IMR-90 (cell line): ENCODE measurements around the gene BGN. TPM values are rescaled to one million over a fixed set of nuclear protein-coding genes. Genes with fewer than 3 reads are reported as not detected.

Source experiments
- ATAC-seq: fragments of 200-7000 bp; cut with Tn5 transposase; 2 replicates; pipeline ENCODE4 v1.9.1; 2020; ENCODE audit warnings: low read depth, mild to moderate bottlenecking, moderate library complexity
- BruUV-seq: library from RNA; stranded (reverse); fragments of 400-500 nt; replicated peaks from 2 replicates; lab custom pipeline; 2021; lab: Mats Ljungman, UMichigan
- CTCF ChIA-PET: fragments of 300-600 bp; formaldehyde crosslinking; extraction: SDS; loops from one replicate; lab custom pipeline; 2021; ENCODE audit warnings: antibody characterized with exemption; lab: Yijun Ruan, JAX
- POLR2A ChIA-PET: fragments of 300-600 bp; sonication (Branson Sonifier 250); formaldehyde crosslinking; loops from one replicate; lab custom pipeline; 2022; ENCODE audit warnings: antibody characterized with exemption; ENCODE audit not compliant: unreplicated experiment; lab: Charles Lee
- DNase-seq: peaks from one replicate; pipeline ENCODE4 v3.0.0; 2013
- H2AFZ ChIP-seq: replicated peaks from 2 replicates; pipeline ENCODE3; 2013; ENCODE audit warnings: low read length, mild to moderate bottlenecking; ENCODE audit not compliant: poor library complexity
- H2AK5ac ChIP-seq: 2 replicates; pipeline ENCODE4 v1.6.1; 2013; ENCODE audit warnings: low read depth, low read length, inconsistent platforms
- H2AK9ac ChIP-seq: replicated peaks from 2 replicates; pipeline ENCODE3; 2013; ENCODE audit warnings: mild to moderate bottlenecking, low read depth, low read length, moderate library complexity; ENCODE audit not compliant: poor library complexity
- H2BK120ac ChIP-seq: 2 replicates; pipeline ENCODE4 v1.6.1; 2013; ENCODE audit warnings: low read depth, low read length, inconsistent platforms
- H2BK15ac ChIP-seq: 3 replicates; pipeline ENCODE4 v1.6.1; 2013; ENCODE audit warnings: low read depth, low read length, inconsistent platforms
- H2BK20ac ChIP-seq: 2 replicates; pipeline ENCODE4 v1.6.1; 2013; ENCODE audit warnings: low read depth, mild to moderate bottlenecking, inconsistent platforms, low read length, moderate library complexity
- H2BK5ac ChIP-seq: 2 replicates; pipeline ENCODE4 v1.6.1; 2013; ENCODE audit warnings: mild to moderate bottlenecking, low read depth, low read length, inconsistent platforms; ENCODE audit not compliant: poor library complexity, severe bottlenecking
- H3K14ac ChIP-seq: replicated peaks from 2 replicates; pipeline ENCODE4 v1.6.1; 2013; ENCODE audit warnings: low read depth, low read length, inconsistent platforms
- H3K18ac ChIP-seq: 2 replicates; pipeline ENCODE4 v1.6.1; 2013; ENCODE audit warnings: low read depth, low read length, control low read depth
- H3K23ac ChIP-seq: 2 replicates; pipeline ENCODE4 v1.6.1; 2013; ENCODE audit warnings: low read depth, low read length, inconsistent platforms
- H3K27ac ChIP-seq: 2 replicates; pipeline ENCODE4 v1.5.1; 2013; ENCODE audit warnings: mild to moderate bottlenecking, control low read depth, low read length; ENCODE audit not compliant: insufficient read depth
- H3K27me3 ChIP-seq: 2 replicates; pipeline ENCODE4 v1.6.1; 2013; ENCODE audit warnings: low read length; ENCODE audit not compliant: control insufficient read depth, insufficient read depth
- H3K36me3 ChIP-seq: 2 replicates; pipeline ENCODE4 v1.6.1; 2013; ENCODE audit warnings: low read length, mixed read lengths; ENCODE audit not compliant: control insufficient read depth, insufficient read depth
- H3K4ac ChIP-seq: 2 replicates; pipeline ENCODE4 v1.6.1; 2013; ENCODE audit warnings: low read depth, low read length, inconsistent platforms
- H3K4me1 ChIP-seq: 2 replicates; pipeline ENCODE4 v1.6.1; 2013; ENCODE audit warnings: low read length, mixed read lengths; ENCODE audit not compliant: control insufficient read depth, insufficient read depth
- H3K4me2 ChIP-seq: 2 replicates; pipeline ENCODE4 v1.6.1; 2013; ENCODE audit warnings: low read depth, mild to moderate bottlenecking, control low read depth, low read length, moderate library complexity
- H3K4me3 ChIP-seq: 2 replicates; pipeline ENCODE4 v1.5.1; 2013; ENCODE audit warnings: low read depth, mild to moderate bottlenecking, control low read depth, low read length, moderate library complexity; ENCODE audit not compliant: insufficient read depth
- H3K56ac ChIP-seq: 2 replicates; pipeline ENCODE4 v1.6.1; 2013; ENCODE audit warnings: low read length, inconsistent platforms; ENCODE audit not compliant: insufficient read depth; ENCODE audit errors: extremely low read depth
- H3K79me1 ChIP-seq, 2 experiments: 2 replicates each; pipeline ENCODE4 v1.6.1; 2013; ENCODE audit warnings: low read length in 2 of 2, inconsistent platforms in 1 of 2, low read depth in 1 of 2
- H3K9ac ChIP-seq: 2 replicates; pipeline ENCODE4 v1.6.1; 2013; ENCODE audit warnings: low read depth, low read length, control low read depth
- H3K9me1 ChIP-seq: 2 replicates; pipeline ENCODE4 v1.6.1; 2013; ENCODE audit warnings: low read length, inconsistent platforms; ENCODE audit not compliant: insufficient read depth
- H3K9me3 ChIP-seq: 2 replicates; pipeline ENCODE4 v1.6.1; 2013; ENCODE audit warnings: low read length; ENCODE audit not compliant: control insufficient read depth, insufficient read depth
- H4K20me1 ChIP-seq: 2 replicates; pipeline ENCODE4 v1.6.1; 2013; ENCODE audit warnings: low read length, inconsistent platforms; ENCODE audit not compliant: insufficient read depth
- H4K5ac ChIP-seq: 2 replicates; pipeline ENCODE4 v1.6.1; 2013; ENCODE audit warnings: mild to moderate bottlenecking, low read depth, low read length, control low read depth
- H4K8ac ChIP-seq, 2 experiments: 2 replicates each; pipeline ENCODE4 v1.6.1; 2013; ENCODE audit warnings: low read depth in 2 of 2, low read length in 2 of 2, control low read depth in 1 of 2, inconsistent platforms in 1 of 2
- H4K91ac ChIP-seq: 2 replicates; pipeline ENCODE4 v1.6.1; 2013; ENCODE audit warnings: low read depth, low read length, inconsistent platforms; ENCODE audit not compliant: insufficient read depth
- CHD1 ChIP-seq: IDR thresholded peaks from 2 replicates; pipeline ENCODE4 v1.6.1; 2012; ENCODE audit warnings: low read depth, low read length, improper control_type of control experiment
- ELK1 ChIP-seq: fragments of 150-350 bp; IDR thresholded peaks from 2 replicates; pipeline ENCODE4 v1.6.1; 2016; ENCODE audit warnings: low read depth, mild to moderate bottlenecking, low read length, moderate library complexity, borderline replicate concordance
- FOS ChIP-seq: fragments of 150-350 bp; IDR thresholded peaks from 2 replicates; pipeline ENCODE4 v1.6.1; 2016; ENCODE audit warnings: low read depth, low read length
- MAFK ChIP-seq: IDR thresholded peaks from 2 replicates; pipeline ENCODE4 v1.6.1; 2012; ENCODE audit warnings: low read depth, low read length, improper control_type of control experiment
- MXI1 ChIP-seq: IDR thresholded peaks from 2 replicates; pipeline ENCODE4 v1.6.1; 2012; ENCODE audit warnings: low read depth, mild to moderate bottlenecking, low read length, moderate library complexity, borderline replicate concordance
- NFE2L2 ChIP-seq: fragments of 150-350 bp; IDR thresholded peaks from 2 replicates; pipeline ENCODE4 v1.6.1; 2016; ENCODE audit warnings: low read depth, mild to moderate bottlenecking, low read length
- RFX5 ChIP-seq: IDR thresholded peaks from 2 replicates; pipeline ENCODE4 v1.8.0; 2012; ENCODE audit warnings: low read depth, mild to moderate bottlenecking, low read length, moderate library complexity
- SMC3 ChIP-seq: fragments of 150-350 bp; IDR thresholded peaks from 2 replicates; pipeline ENCODE4 v1.6.1; 2016; ENCODE audit warnings: low read depth, mild to moderate bottlenecking, antibody characterized with exemption, low read length, moderate library complexity
- WGBS, 2 experiments: methylation state at CpG; one replicate each; pipeline versions ENCODE4 v1.1.5 to v1.1.7; 2013; ENCODE audit warnings: missing lambda C conversion rate in 2 of 2; ENCODE audit not compliant: insufficient read length in 1 of 2; ENCODE audit errors: extremely low coverage in 2 of 2; 5-methylcytosine and 5-hydroxymethylcytosine counted together
- dilution Hi-C: fragments of 300-500 bp; cut with HindIII; formaldehyde crosslinking; loops from one replicate; pipeline ENCODE4 v1.14.3; 2018; ENCODE audit warnings: low sequenced_read_pairs; ENCODE audit not compliant: unreplicated experiment
- in situ Hi-C: fragments of 300-500 bp; cut with MboI; formaldehyde crosslinking; loops from 3 replicates; pipeline ENCODE4 v1.14.3; 2019; ENCODE audit warnings: low sequenced_read_pairs, inconsistent platforms, mixed read lengths
- intact Hi-C: fragments of 100-400 bp; cut with micrococcal nuclease; formaldehyde crosslinking; loops from 2 replicates; pipeline ENCODE4 v1.10.0; 2022
- polyA plus RNA-seq, 3 experiments: library from polyadenylated mRNA; depleted of rRNA; stranded (reverse); fragments of >200 nt; gene quantifications; 2 replicates each; pipeline ENCODE4 v1.2.3, GENCODE V29; 2012; ENCODE audit warnings: low replicate concordance in 1 of 3
- total RNA-seq: library from RNA; depleted of rRNA; stranded (reverse); fragments of >200 nt; gene quantifications from 2 replicates; pipeline ENCODE4 v1.2.3, GENCODE V29; 2012

BGN gene
- total and polyA plus RNA-seq, 2 of the 4 experiments (the other 2 are of a cell fraction) = 11.3 to 298 TPM

- POLR2A ChIA-PET = no interaction called here
- in situ Hi-C loops = no loop called here
- no peak for ATAC-seq
These were observed 22.6 kb downstream of the BGN start, which contains the start of gene ATP2B3 for GRCh38 chrX:153517423-153517822. ATP2B3 (plus strand) TSS chrX:153517642; CDS start chrX:153536248, 18,606 bp downstream.

More at GRCh38 chrX:153517423-153517822, 22.6 kb downstream of the BGN start, which contains the start of gene ATP2B3:
- no peak within 1 kb of the TSS for H3K9ac ChIP-seq
- no peak within 1 kb of the TSS for H3K14ac ChIP-seq
- no peak within 1 kb of the TSS for H3K4me3 ChIP-seq
- intact Hi-C loops (no loop called here), dilution Hi-C loops (no loop called here)
- H3K4ac ChIP-seq = no peak within 1 kb of the TSS
- no peak within 1 kb of the TSS for H3K18ac ChIP-seq
- no peak within 1 kb of the TSS for H2AK5ac ChIP-seq
- WGBS, 2 experiments = 23% methylated on average over 6 of the region's 50 CpGs; no CpG with 5 or more reads in 1 of the 2 experiments
- BruUV-seq = no TSS peak
- H2AFZ ChIP-seq = no peak within 1 kb of the TSS
- no peak for TF ChIP-seq ELK1
- TF ChIP-seq MAFK = no peak
- no peak for TF ChIP-seq NFE2L2
- no peak for TF ChIP-seq CHD1
- no peak for TF ChIP-seq SMC3
- no peak for TF ChIP-seq FOS
- TF ChIP-seq RFX5 = no peak
- no peak for TF ChIP-seq MXI1
- no peaks in the 10 kb centered on the region for H3K79me1 ChIP-seq
- DNase-seq = no peak
- H3K9me3 ChIP-seq = no peaks in the 10 kb centered on the region
- H4K8ac ChIP-seq = no peak within 1 kb of the TSS
- H3K36me3 ChIP-seq = no peaks in the 10 kb centered on the region
- H2BK5ac ChIP-seq = no peak within 1 kb of the TSS
- no peak within 1 kb of the TSS for H2AK9ac ChIP-seq
- no peak within 1 kb of the TSS for H3K4me2 ChIP-seq
- CTCF ChIA-PET = no interaction called here
- H3K27me3 ChIP-seq = peaks cover 27% of the 10 kb centered on the region
- H2BK120ac ChIP-seq = no peak within 1 kb of the TSS
- H3K27ac ChIP-seq = no peak within 1 kb of the TSS
- no peak within 1 kb of the TSS for H2BK15ac ChIP-seq
- H2BK20ac ChIP-seq = no peak within 1 kb of the TSS
- no peak within 1 kb of the TSS for H4K91ac ChIP-seq
- no peak within 1 kb of the TSS for H4K5ac ChIP-seq
- H3K9me1 ChIP-seq = no peaks in the 10 kb centered on the region; the same call in 1 of the 2 replicates
- peaks cover 2% of the 10 kb centered on the region; the same call in 1 of the 2 replicates for H3K4me1 ChIP-seq
- H3K23ac ChIP-seq = no peak within 1 kb of the TSS
- no peak within 1 kb of the TSS for H3K56ac ChIP-seq
- H4K20me1 ChIP-seq = no peaks in the 10 kb centered on the region
